Erythroblast (primary cell): ENCODE data around the gene SPATA9.

ENCODE experiments used
- DNase-seq, 2 experiments: peaks; one replicate each; lab custom pipeline; 2025; lab: John Stamatoyannopoulos, UW
- GATA1 ChIP-seq: IDR thresholded peaks from 2 replicates; pipeline ENCODE4 v1.6.1; 2011; ENCODE audit warnings: low read depth, mild to moderate bottlenecking, control low read depth, low read length, moderate library complexity
- POLR2A ChIP-seq: IDR thresholded peaks from 2 replicates; pipeline ENCODE4 v1.6.1; 2011; ENCODE audit warnings: mild to moderate bottlenecking, low read length

Gene SPATA9

DNA sequence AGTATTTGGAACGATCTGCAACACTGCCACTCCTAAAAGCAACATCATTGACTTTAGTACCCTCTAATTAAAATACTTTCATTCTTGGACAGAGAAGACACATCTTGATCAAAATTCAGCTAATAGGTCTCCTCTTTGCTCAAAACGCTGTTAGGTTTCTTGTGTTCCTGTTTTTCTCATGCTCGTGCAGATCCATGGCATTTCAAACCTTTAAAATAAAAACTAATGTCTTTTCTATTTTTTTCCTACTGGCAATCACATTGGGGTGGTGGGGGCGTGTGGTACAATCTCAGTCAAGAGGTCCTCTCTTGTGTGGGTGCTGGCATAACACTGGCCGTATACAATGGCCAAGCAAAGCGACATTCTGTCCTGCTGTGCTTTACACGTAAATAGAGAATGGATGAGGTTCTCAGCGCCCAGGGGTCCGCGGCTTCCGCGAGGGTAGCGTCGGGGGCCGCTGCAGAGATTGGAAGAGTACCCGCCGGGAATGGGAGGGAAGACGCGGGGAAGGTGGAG is 63.2 kb downstream of the SPATA9 start:
- no peak for DNase-seq
- TF ChIP-seq POLR2A (no peak), GATA1 (no peak)

DNA sequence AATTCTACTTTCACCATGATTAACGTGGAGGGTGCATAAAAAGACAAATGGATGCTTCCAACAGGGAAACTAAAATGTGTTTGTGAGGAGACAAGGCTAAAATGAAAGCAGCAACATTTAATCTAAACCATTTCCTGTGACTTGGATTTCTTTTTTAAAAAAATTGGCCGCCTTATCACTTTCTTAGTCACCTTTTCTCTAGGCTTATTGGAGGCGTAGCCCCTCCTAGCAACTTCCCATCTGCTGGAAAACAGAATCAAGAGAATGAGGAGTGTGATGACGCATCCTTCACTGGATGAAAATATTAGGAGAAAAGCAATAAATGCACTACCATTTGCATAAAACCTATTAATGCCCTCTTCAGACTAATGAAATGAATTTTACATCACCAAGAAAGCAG is 63.7 kb downstream of the SPATA9 start:
- DNase-seq, result no peak
- TF ChIP-seq GATA1 (no peak), POLR2A (no peak)

DNA sequence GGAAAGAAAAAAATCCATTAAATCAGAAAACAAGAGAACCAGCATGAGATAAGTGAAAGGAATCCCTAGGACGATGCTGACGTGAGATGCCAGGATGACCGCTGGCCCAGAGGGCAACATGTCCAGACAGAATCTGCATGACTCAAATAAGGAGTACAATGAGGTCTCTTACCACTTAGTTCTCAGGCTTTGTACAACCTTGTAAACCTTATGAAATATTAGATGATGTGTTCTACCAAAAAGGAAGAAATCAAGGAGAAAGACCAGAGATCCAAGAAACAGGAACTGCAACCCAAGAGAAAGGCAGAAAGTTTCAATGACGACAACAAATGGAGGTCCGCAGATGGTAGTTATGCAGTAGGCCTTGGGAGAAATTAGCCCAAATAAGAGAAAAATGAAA is 65.7 kb downstream of the SPATA9 start:
- no peak for TF ChIP-seq POLR2A
- TF ChIP-seq GATA1, result no peak
- no peak for DNase-seq

DNA sequence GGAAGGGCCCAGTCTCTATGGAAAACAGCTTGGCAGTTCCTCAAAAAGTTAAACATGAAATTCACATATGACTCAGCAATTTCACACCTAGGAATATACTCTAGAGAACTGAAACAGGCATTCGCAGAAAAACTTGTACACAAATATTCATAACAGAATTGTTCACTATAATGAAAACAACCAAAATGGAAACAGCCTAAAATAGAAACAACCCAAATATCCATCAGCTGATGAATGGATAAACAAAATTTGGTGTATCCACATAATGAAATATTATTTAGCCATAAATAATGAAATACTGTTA is 67.7 kb downstream of the SPATA9 start:
- TF ChIP-seq POLR2A, result no peak
- TF ChIP-seq GATA1, result no peak
- no peak for DNase-seq

DNA sequence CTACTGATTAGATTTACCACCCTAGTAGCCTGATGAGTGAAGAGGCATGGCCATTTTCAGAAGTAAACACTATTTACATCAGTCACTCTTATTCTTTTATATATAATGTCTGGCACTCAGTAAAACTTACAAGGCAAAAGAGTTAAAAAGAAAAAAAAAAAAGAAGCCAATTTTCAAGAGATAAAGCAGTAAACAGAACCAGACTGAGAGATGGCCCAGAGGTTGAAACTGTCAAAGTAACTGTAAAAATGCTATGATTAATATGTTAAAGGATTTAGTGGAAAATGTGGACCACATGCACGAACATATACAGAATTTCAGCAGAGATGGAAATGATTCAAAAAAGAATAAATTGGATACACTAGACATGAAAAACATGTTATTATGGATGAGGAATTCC is 69.3 kb downstream of the SPATA9 start:
- TF ChIP-seq GATA1 (no peak), POLR2A (no peak)
- no peak for DNase-seq

DNA sequence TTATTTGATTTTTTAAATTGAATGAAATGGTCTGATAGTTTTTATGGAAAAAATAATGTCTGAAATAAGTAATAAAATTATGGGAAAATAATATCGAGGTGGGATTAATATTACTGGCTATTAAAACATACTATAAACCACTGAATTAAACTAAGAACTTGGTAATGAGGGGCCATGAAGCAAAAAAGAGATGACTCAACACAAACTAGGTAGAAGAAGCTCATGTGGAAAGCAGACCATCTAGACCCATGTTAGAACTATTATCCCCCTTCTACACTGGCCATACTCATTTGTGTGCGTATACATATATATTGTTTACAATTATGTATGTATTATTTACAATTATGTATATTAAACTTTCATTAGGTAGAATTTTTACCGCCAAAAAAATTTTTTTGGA is 71.4 kb downstream of the SPATA9 start:
- no peak for DNase-seq
- TF ChIP-seq POLR2A (no peak), GATA1 (no peak)

DNA sequence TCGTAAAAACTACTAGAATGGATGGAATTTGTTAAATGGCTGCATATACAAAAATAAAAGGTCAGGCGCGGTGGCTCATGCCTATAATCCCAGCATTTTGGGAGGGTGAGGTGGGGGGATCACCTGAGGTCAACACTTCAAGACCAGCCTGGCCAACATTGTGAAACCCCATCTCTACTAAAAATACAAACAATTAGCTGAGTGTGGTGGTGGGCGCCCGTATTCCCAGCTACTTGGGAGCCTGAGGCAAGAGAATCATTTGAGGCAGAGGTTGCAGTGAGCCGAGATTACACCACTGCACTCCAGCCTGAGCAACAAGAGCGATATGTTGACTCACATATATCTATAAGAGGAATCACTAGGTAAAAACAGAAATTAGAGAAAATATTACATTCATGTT is 72.2 kb downstream of the SPATA9 start:
- no peak for DNase-seq
- TF ChIP-seq GATA1 (no peak), POLR2A (no peak)

DNA sequence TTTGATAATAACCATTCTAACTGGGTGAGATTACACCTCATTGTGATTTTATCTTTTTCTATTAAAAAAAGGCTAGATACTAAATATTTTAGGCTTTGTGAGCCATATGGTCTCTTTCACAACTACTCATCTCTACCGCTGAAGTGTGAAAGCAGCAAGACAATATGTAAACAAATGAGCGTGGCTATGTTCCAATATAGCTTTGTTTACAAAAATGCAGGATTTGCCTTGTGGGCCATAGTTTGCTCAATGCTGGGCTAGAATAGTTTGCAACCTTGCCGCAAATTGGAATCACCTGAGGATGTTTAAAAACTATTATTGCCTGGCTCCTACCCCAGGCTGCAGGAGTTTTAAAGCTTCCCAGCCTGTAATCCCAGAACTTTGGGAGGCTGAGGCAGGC is 73.1 kb downstream of the SPATA9 start:
- no peak for TF ChIP-seq GATA1
- TF ChIP-seq POLR2A, result no peak
- no peak for DNase-seq
